SK-N-MC (cell line): ENCODE measurements around the gene SDSL.

ENCODE experiments used
- EZH2 ChIP-seq: fragments of 200-600 bp; sonication (generic); IDR thresholded peaks from one replicate; pipeline ENCODE4 v1.6.1; 2017; ENCODE audit warnings: antibody characterized with exemption
- FOXP2 ChIP-seq: optimal IDR thresholded peaks from 2 replicates; pipeline ENCODE3; 2011; ENCODE audit warnings: mild to moderate bottlenecking, moderate library complexity; ENCODE audit not compliant: insufficient read depth; ENCODE audit errors: extremely low read length, control extremely low read depth
- POLR2AphosphoS5 ChIP-seq: IDR thresholded peaks from 2 replicates; pipeline ENCODE4 v1.6.1; 2012; ENCODE audit warnings: mild to moderate bottlenecking, low read depth, low read length, borderline replicate concordance

DNA sequence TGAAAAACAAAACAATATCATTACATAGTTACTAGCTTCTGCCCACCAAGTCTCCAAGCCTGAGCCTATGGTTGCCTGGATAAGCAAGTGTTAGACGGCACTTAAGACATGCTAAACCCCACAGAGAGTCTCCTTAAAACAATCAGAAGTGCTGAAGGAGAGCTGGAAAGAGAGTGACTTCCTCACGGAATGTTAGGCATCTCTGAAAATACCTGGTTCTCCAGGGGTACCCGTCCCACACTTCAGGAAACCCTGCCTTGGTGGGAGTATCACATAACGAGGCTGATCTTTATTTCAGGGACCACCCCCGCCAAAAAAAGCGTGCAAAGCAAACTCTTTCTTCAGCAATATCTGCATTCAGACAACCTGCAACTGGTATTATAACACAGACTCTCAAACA is 31.1 kb downstream of the SDSL start:
- TF ChIP-seq POLR2AphosphoS5 = no peak
- TF ChIP-seq EZH2 = no peak
- TF ChIP-seq FOXP2 = no peak
